ENCODE results near the gene AIPL1. TPM values are rescaled to one million over a fixed set of nuclear protein-coding genes. Genes with fewer than 3 reads are reported as not detected.

Gene AIPL1
- total and polyA plus RNA-seq, 8 donors: 0.06 TPM; not detected in 7

- no peak for TF ChIP-seq CTCF (IDR thresholded peaks at IDR 0.05)
- Histone ChIP-seq H3K4me1 (no peaks in the 10 kb centered on the region), H3K9me3 (no peaks in the 10 kb centered on the region), H3K27ac (no peak overlapping the region), H3K4me3 (no peak overlapping the region), H3K36me3 (no peaks in the 10 kb centered on the region), H3K27me3 (no peaks in the 10 kb centered on the region)
- ATAC-seq (no peak), DNase-seq (no peak)
- intact Hi-C loops (cut with DNase I): no loop called here
Measured at GRCh38 chr17:6467567-6467966, 32.6 kb upstream of the AIPL1 start.

- Histone ChIP-seq H3K27ac (no peak overlapping the region), H3K4me3 (no peak overlapping the region), H3K4me1 (no peaks in the 10 kb centered on the region), H3K9me3 (no peaks in the 10 kb centered on the region), H3K36me3 (no peaks in the 10 kb centered on the region), H3K27me3 (no peaks in the 10 kb centered on the region)
- intact Hi-C loops (cut with DNase I): no loop called here
- DNase-seq (peak in 1 of 4 donors; percentile 45), ATAC-seq (no peak)
- TF ChIP-seq CTCF (IDR thresholded peaks at IDR 0.05): no peak
Measured at GRCh38 chr17:6465206-6466003, 30.5 kb upstream of the AIPL1 start.

- Histone ChIP-seq H3K4me1 (no peaks in the 10 kb centered on the region), H3K9me3 (no peaks in the 10 kb centered on the region), H3K4me3 (no peak overlapping the region), H3K27ac (no peak overlapping the region), H3K36me3 (no peaks in the 10 kb centered on the region), H3K27me3 (no peaks in the 10 kb centered on the region)
- TF ChIP-seq CTCF (IDR thresholded peaks at IDR 0.05): no peak
- intact Hi-C loops (cut with DNase I): no loop called here
- DNase-seq (peak in 1 of 4 donors; percentile 55), ATAC-seq (no peak)
Measured at GRCh38 chr17:6464446-6465041, 29.6 kb upstream of the AIPL1 start.

GRCh38 chr17:6463616-6464445 lies 28.9 kb upstream of the AIPL1 start:
- DNase-seq (peak in 1 of 4 donors; percentile 58), ATAC-seq (no peak)
- no peak overlapping the region for H3K4me3 ChIP-seq
- TF ChIP-seq CTCF (IDR thresholded peaks at IDR 0.05): no peak
- no peaks in the 10 kb centered on the region for H3K36me3 ChIP-seq
- H3K9me3 ChIP-seq: no peaks in the 10 kb centered on the region
- no peaks in the 10 kb centered on the region for H3K4me1 ChIP-seq
- H3K27ac ChIP-seq: no peak overlapping the region
- intact Hi-C loops (cut with DNase I): no loop called here
- no peaks in the 10 kb centered on the region for H3K27me3 ChIP-seq

- intact Hi-C loops (cut with DNase I): no loop called here
- Histone ChIP-seq H3K4me3 (no peak overlapping the region), H3K27ac (no peak overlapping the region), H3K36me3 (no peaks in the 10 kb centered on the region), H3K4me1 (no peaks in the 10 kb centered on the region), H3K27me3 (no peaks in the 10 kb centered on the region), H3K9me3 (no peaks in the 10 kb centered on the region)
- TF ChIP-seq CTCF (IDR thresholded peaks at IDR 0.05): no peak
- peak in 1 of 4 donors; percentile 31 for DNase-seq
- no peak for ATAC-seq
Measured at GRCh38 chr17:6462692-6463091, 27.8 kb upstream of the AIPL1 start.

All from left lung (tissue), 10 donors.